ENCODE results near the gene COX8A.

GRCh38 chr11:63938479-63939396 is 35.7 kb upstream of the COX8A start, which contains the start of gene NAA40:
- TF ChIP-seq CTCF (conservative IDR thresholded peaks at IDR 0.05; ENCODE audit: low read depth, low read length) = no peak
- TF ChIP-seq EZH2 (IDR thresholded peaks at IDR 0.05; ENCODE audit: low read length, unreplicated experiment) = no peak
- TF ChIP-seq EZH2phosphoT487 (IDR thresholded peaks at IDR 0.05; ENCODE audit: borderline replicate concordance, low read length) = peak; percentile 84

Measured in PC-3 (cell line).